ENCODE results near the gene LIN7B. TPM values are rescaled to one million over a fixed set of nuclear protein-coding genes. Genes with fewer than 3 reads are reported as not detected.

Gene LIN7B
- total and polyA plus RNA-seq, 2 of the 8 experiments (the other 6 are each of a cell fraction or from before 2014, with no cell fraction given), result 4.1 to 4.2 TPM

GRCh38 chr19:49085020-49085867, 28.9 kb upstream of the LIN7B start, which contains the start of gene SNRNP70 (continued):
- TF ChIP-seq PHF8 (conservative IDR thresholded peaks at IDR 0.05; ENCODE audit: low read depth, low read length) (peak; percentile 100), POLR2AphosphoS5 (IDR thresholded peaks at IDR 0.05; ENCODE audit: low read depth, low read length) (peak; percentile 96), NRF1 (IDR thresholded peaks at IDR 0.05; ENCODE audit: low read depth, low read length) (peak; percentile 95), BACH1 (IDR thresholded peaks at IDR 0.05; ENCODE audit: low read length) (0 out of 2 replicates have a peak, but pooled peaks have one; percentile 14), CHD2 (IDR thresholded peaks at IDR 0.05; ENCODE audit: low read length) (peak; percentile 96), NANOG (IDR thresholded peaks at IDR 0.05; ENCODE audit: insufficient read depth, low read depth, low read length, poor library complexity, severe bottlenecking) (peak; percentile 84), EGR1 (IDR thresholded peaks at IDR 0.05; ENCODE audit: borderline replicate concordance, low read depth, low read length) (no peak), SIN3A (conservative IDR thresholded peaks at IDR 0.05 in 1 of 2, IDR thresholded peaks at IDR 0.05 in 1 of 2; ENCODE audit: low read depth in 1 of 2, low read length in 2 of 2) (peak; percentile 61 to 64; a peak in 1 of 4 replicates), SP2 (IDR thresholded peaks at IDR 0.05; ENCODE audit: low read length) (no peak), SP4 (IDR thresholded peaks at IDR 0.05; ENCODE audit: low read length) (peak; percentile 95), MAX (IDR thresholded peaks at IDR 0.05) (peak; percentile 52), BRCA1 (IDR thresholded peaks at IDR 0.05; ENCODE audit: low read depth, low read length) (peak; percentile 76), TAF7 (optimal IDR thresholded peaks at IDR 0.05; ENCODE audit: borderline replicate concordance, low read depth, low read length) (peak; percentile 92), RBBP5 (IDR thresholded peaks at IDR 0.05; ENCODE audit: borderline replicate concordance, low read depth, low read length) (peak; percentile 38; the same call in 1 of the 2 replicates), CTCF (IDR thresholded peaks at IDR 0.05; ENCODE audit: control extremely low read depth in 1 of 3, insufficient read depth in 1 of 3, low read depth in 1 of 3, low read length in 3 of 3) (0 out of 4 replicates have a peak, but pooled peaks of 1 of the 3 experiments have one; percentile 3), HDAC2 (IDR thresholded peaks at IDR 0.05; ENCODE audit: borderline replicate concordance in 1 of 2, low read depth in 2 of 2, low read length in 2 of 2) (peak in 1 of 2 experiments; percentile 62; a peak in 1 of 4 replicates), TBP (IDR thresholded peaks at IDR 0.05; ENCODE audit: low read depth, low read length) (peak; percentile 86), JUND (IDR thresholded peaks at IDR 0.05; ENCODE audit: low read length) (no peak)
